SU-DHL-6 (cell line): Measurements from ENCODE around the gene ZNF606.

Source experiments
- EZH2phosphoT487 ChIP-seq: fragments of 200-600 bp; sonication (generic), shearing (Covaris generic); conservative IDR thresholded peaks from 2 replicates; pipeline ENCODE4 v1.6.1; 2018; ENCODE audit warnings: mild to moderate bottlenecking, antibody characterized with exemption, low read length, moderate library complexity, mixed read lengths
- TF ChIP-seq, protein P1 (sequence below): fragments of 200-600 bp; sonication (generic); IDR thresholded peaks from one replicate; pipeline ENCODE4 v1.5.1; 2017; ENCODE audit warnings: antibody characterized with exemption, mild to moderate bottlenecking, low read length, moderate library complexity; ENCODE audit not compliant: insufficient read depth, poor library complexity, severe bottlenecking

DNA sequence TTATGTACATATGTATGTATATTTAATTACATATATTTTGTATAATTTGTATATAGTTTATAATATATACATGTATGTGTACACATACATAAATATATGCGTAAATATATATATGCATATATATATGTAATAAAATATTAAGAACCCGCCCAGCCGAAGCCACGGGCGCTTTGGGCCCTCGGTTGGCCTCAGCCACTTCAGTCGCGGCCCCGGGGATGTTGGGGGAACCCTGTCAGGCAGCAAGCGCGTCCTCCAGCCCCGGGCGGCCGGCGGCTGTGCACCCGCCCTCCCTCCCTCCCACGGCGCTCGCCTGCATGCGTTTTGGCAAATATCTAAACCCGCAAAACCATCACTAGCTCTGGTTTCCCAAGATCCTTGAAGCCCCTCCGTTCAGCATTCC is 7.9 kb upstream of the ZNF606 start:
- no peak for TF ChIP-seq EZH2phosphoT487
- TF ChIP-seq, protein P1, sequence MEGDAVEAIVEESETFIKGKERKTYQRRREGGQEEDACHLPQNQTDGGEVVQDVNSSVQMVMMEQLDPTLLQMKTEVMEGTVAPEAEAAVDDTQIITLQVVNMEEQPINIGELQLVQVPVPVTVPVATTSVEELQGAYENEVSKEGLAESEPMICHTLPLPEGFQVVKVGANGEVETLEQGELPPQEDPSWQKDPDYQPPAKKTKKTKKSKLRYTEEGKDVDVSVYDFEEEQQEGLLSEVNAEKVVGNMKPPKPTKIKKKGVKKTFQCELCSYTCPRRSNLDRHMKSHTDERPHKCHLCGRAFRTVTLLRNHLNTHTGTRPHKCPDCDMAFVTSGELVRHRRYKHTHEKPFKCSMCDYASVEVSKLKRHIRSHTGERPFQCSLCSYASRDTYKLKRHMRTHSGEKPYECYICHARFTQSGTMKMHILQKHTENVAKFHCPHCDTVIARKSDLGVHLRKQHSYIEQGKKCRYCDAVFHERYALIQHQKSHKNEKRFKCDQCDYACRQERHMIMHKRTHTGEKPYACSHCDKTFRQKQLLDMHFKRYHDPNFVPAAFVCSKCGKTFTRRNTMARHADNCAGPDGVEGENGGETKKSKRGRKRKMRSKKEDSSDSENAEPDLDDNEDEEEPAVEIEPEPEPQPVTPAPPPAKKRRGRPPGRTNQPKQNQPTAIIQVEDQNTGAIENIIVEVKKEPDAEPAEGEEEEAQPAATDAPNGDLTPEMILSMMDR, result no peak
